Superior temporal gyrus (tissue), 1 donor: ENCODE measurements around the gene ARPP21.
"Not testable (repeated sequence)": the region's sequence is repeated elsewhere in the genome, so short reads cannot be mapped to it uniquely, and the experiment has no call there.

Source experiments
- DNase-seq: peaks from one replicate; pipeline ENCODE4 v3.0.0-alpha.2; 2016; ENCODE audit errors: extremely low spot score

The ARPP21 gene

GRCh38 chr3:35639254-35640186 is at the start of gene ARPP21:
Gene ARPP21, plus strand, starts transcription at chr3:35639525. Its CDS starts 42,227 bp downstream, at chr3:35681752.
- peak; percentile 66 for DNase-seq

GRCh38 chr3:35592589-35593295 is 46.6 kb upstream of the ARPP21 start:
- DNase-seq = no peak

- DNase-seq = no peak
These were observed 44.6 kb upstream of the ARPP21 start for GRCh38 chr3:35594739-35595138.

- DNase-seq = peak; percentile 87
These were observed 42.9 kb upstream of the ARPP21 start for GRCh38 chr3:35596335-35596995.

- no peak for DNase-seq
These were observed 41.8 kb upstream of the ARPP21 start for GRCh38 chr3:35597490-35597889.

- DNase-seq = no peak
These were observed 40.5 kb upstream of the ARPP21 start for GRCh38 chr3:35598804-35599203.

- no peak for DNase-seq
These were observed 37.4 kb upstream of the ARPP21 start for GRCh38 chr3:35601959-35602358.

GRCh38 chr3:35602395-35602936 is 36.9 kb upstream of the ARPP21 start:
- DNase-seq = peak; percentile 67

- no peak for DNase-seq
These were observed 23.0 kb upstream of the ARPP21 start for GRCh38 chr3:35616346-35616745.

GRCh38 chr3:35617370-35617769 is 22.0 kb upstream of the ARPP21 start:
- DNase-seq = no peak

GRCh38 chr3:35620238-35620637 is 19.1 kb upstream of the ARPP21 start:
- not testable (repeated sequence) for DNase-seq

GRCh38 chr3:35624698-35625097 is 14.6 kb upstream of the ARPP21 start:
- no peak for DNase-seq

GRCh38 chr3:35633332-35634124 is 5.8 kb upstream of the ARPP21 start:
- no peak for DNase-seq

- no peak for DNase-seq
These were observed 3.9 kb upstream of the ARPP21 start for GRCh38 chr3:35635407-35635806.

GRCh38 chr3:35635926-35636683 is 3.2 kb upstream of the ARPP21 start:
- DNase-seq = peak; percentile 61

GRCh38 chr3:35638251-35638979 is 910 bp upstream of the ARPP21 start:
- peak; percentile 50 for DNase-seq

GRCh38 chr3:35638980-35639253 is 408 bp upstream of the ARPP21 start:
- DNase-seq = no peak

- no peak for DNase-seq
These were observed 1.2 kb downstream of the ARPP21 start for GRCh38 chr3:35640190-35641165.

- DNase-seq = peak; percentile 44
These were observed 2.0 kb downstream of the ARPP21 start for GRCh38 chr3:35641331-35641730.
